ENCODE results near the gene PDE11A.

The PDE11A gene

DNA sequence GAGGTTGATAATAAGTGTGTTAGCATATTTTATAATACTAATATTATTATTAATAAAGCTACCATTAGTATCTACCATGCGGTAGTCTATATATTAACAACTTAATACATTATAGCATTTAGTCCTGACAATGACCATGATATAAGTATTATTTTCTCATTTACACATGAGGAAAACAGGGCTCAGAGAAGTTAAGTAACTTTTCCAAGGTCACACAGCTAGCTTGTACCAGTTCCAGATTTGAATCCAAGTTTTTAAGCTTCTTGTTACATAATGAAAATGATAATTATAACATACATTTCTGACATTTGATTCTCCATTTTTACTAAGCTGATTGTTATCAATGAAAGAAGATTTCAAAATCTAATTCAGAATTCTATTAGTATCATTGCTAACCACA, 369.4 kb downstream of the PDE11A start:
- peaks cover 53% of the 10 kb centered on the region for H3K27me3 ChIP-seq (ENCODE audit: insufficient read depth, low read length)
- H3K4me3 ChIP-seq (ENCODE audit: low read depth, low read length): no peak overlapping the region
- no peak overlapping the region for H2AFZ ChIP-seq (ENCODE audit: low read length, unreplicated experiment)

DNA sequence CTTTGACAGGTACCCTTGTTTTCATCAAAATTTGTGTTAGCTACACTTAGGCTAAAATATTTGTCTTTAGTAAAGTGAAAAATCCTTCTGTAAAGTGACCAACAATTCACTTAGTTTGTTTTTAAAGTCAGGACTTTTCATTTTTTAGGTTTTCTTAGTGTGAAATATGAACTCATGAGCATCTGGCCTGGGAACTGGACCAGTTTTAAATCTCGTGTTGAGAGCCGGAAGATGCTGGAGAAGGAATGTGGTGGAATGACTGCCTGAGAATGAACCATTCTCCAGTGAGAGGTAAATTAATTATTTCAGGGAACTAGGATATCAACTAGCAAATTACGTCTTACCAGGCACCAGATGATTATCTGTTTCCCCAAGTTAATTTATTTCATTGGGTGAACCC, 374.3 kb downstream of the PDE11A start:
- peaks cover 43% of the 10 kb centered on the region for H3K27me3 ChIP-seq (ENCODE audit: insufficient read depth, low read length)

More for the DNA sequence above, 369.4 kb downstream of the PDE11A start:
- Histone ChIP-seq H3K27ac (ENCODE audit: low read depth, low read length) (no peak overlapping the region), H3K79me2 (ENCODE audit: control insufficient read depth, insufficient read depth, low read length, unreplicated experiment) (no peaks in the 10 kb centered on the region), H3K36me3 (ENCODE audit: insufficient read depth, low read length) (no peaks in the 10 kb centered on the region), H3K4me1 (ENCODE audit: control insufficient read depth, insufficient read depth, low read length, unreplicated experiment) (no peaks in the 10 kb centered on the region)

DNA sequence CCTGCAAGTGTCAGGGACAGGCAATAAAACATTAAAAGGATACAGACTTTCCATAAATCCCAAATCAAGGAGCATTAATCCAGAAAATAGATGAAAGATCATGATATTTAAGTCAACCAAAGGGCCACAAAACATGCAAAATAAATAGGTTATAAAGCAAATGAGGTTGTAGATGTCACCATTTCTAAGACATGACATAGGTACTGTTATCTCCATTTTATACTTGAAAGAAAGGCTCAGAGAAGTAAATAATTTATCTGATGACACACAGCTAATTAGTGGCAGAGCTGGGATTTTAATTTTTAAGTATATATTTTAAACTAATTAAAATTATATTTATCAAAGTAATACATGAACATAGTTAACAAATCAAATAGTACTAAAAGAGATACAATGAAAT, 378.2 kb downstream of the PDE11A start:
- no peak overlapping the region for H3K4me3 ChIP-seq (ENCODE audit: low read depth, low read length)
- H3K4me1 ChIP-seq (ENCODE audit: control insufficient read depth, insufficient read depth, low read length, unreplicated experiment): no peaks in the 10 kb centered on the region
- H3K27ac ChIP-seq (ENCODE audit: low read depth, low read length): no peak overlapping the region
- H2AFZ ChIP-seq (ENCODE audit: low read length, unreplicated experiment): no peak overlapping the region
- peaks cover 39% of the 10 kb centered on the region for H3K27me3 ChIP-seq (ENCODE audit: insufficient read depth, low read length)
- no peaks in the 10 kb centered on the region for H3K36me3 ChIP-seq (ENCODE audit: insufficient read depth, low read length)
- no peaks in the 10 kb centered on the region for H3K79me2 ChIP-seq (ENCODE audit: control insufficient read depth, insufficient read depth, low read length, unreplicated experiment)

More for the DNA sequence above, 374.3 kb downstream of the PDE11A start:
- H3K4me3 ChIP-seq (ENCODE audit: low read depth, low read length): no peak overlapping the region
- H3K27ac ChIP-seq (ENCODE audit: low read depth, low read length): no peak overlapping the region
- H2AFZ ChIP-seq (ENCODE audit: low read length, unreplicated experiment): no peak overlapping the region
- H3K36me3 ChIP-seq (ENCODE audit: insufficient read depth, low read length): no peaks in the 10 kb centered on the region
- H3K4me1 ChIP-seq (ENCODE audit: control insufficient read depth, insufficient read depth, low read length, unreplicated experiment): no peaks in the 10 kb centered on the region
- no peaks in the 10 kb centered on the region for H3K79me2 ChIP-seq (ENCODE audit: control insufficient read depth, insufficient read depth, low read length, unreplicated experiment)

DNA sequence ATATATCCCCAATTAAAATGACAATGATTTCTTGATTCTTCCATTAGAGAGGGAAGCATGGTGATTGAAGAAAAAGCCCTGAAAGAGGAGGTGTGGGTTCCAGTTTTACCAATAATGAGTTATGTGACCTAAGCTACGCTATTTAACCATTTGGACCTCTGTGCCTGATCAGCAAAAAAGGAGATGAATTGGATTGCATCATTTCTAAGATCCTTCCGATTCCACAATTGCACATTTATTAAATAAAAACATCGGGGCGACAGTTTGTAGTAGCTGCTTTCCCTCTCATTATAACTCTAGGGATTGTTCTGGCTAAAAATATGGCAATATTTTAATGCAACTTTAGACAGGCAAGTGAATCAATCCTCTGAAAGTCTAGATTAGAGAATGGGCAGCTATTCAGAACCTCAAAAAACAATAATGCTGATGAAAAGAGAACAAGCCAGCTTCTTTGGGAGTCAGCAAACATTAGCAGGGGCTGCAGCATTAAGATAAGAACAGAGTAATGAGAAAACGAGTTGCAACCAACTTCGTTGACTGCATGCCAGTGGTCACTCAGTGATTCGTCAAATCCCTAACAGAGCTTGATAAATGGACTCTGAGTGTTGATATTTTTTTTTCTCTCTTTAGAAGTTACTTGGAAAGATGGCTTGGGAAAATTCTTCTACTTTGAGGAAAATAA, 378.8 kb downstream of the PDE11A start:
- H3K27me3 ChIP-seq (ENCODE audit: insufficient read depth, low read length): peaks cover 39% of the 10 kb centered on the region
- no peak overlapping the region for H3K4me3 ChIP-seq (ENCODE audit: low read depth, low read length)
- H3K36me3 ChIP-seq (ENCODE audit: insufficient read depth, low read length): no peaks in the 10 kb centered on the region
- H3K4me1 ChIP-seq (ENCODE audit: control insufficient read depth, insufficient read depth, low read length, unreplicated experiment): no peaks in the 10 kb centered on the region
- no peak overlapping the region for H3K27ac ChIP-seq (ENCODE audit: low read depth, low read length)
- no peak overlapping the region for H2AFZ ChIP-seq (ENCODE audit: low read length, unreplicated experiment)
- H3K79me2 ChIP-seq (ENCODE audit: control insufficient read depth, insufficient read depth, low read length, unreplicated experiment): no peaks in the 10 kb centered on the region

DNA sequence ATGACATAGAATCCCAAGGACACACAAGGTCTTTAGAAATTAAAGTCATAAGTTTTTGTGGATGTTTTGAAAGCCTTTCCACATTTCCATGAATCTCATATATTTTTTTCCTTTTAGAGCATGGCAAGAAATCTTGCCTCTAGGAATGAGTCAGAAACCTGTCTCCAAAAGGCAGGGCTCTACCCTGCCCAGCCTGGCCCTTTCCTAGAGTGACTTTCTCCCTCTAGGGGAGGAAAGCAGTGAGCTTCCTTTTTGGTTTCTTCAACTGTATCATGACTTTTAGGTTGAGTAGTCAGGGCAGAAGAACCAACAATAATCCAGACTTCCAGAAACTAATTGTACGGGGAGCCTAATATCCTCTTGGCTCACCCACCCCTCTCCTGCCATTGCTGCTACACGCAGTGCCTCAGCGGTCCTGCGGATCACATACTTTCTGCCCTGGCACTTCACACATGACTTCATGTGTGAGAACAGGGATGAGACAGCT, 379.8 kb downstream of the PDE11A start:
- H3K79me2 ChIP-seq (ENCODE audit: control insufficient read depth, insufficient read depth, low read length, unreplicated experiment): no peaks in the 10 kb centered on the region
- no peak overlapping the region for H2AFZ ChIP-seq (ENCODE audit: low read length, unreplicated experiment)
- peaks cover 36% of the 10 kb centered on the region for H3K27me3 ChIP-seq (ENCODE audit: insufficient read depth, low read length)
- H3K4me1 ChIP-seq (ENCODE audit: control insufficient read depth, insufficient read depth, low read length, unreplicated experiment): no peaks in the 10 kb centered on the region
- no peak overlapping the region for H3K27ac ChIP-seq (ENCODE audit: low read depth, low read length)
- H3K4me3 ChIP-seq (ENCODE audit: low read depth, low read length): no peak overlapping the region
- H3K36me3 ChIP-seq (ENCODE audit: insufficient read depth, low read length): no peaks in the 10 kb centered on the region

DNA sequence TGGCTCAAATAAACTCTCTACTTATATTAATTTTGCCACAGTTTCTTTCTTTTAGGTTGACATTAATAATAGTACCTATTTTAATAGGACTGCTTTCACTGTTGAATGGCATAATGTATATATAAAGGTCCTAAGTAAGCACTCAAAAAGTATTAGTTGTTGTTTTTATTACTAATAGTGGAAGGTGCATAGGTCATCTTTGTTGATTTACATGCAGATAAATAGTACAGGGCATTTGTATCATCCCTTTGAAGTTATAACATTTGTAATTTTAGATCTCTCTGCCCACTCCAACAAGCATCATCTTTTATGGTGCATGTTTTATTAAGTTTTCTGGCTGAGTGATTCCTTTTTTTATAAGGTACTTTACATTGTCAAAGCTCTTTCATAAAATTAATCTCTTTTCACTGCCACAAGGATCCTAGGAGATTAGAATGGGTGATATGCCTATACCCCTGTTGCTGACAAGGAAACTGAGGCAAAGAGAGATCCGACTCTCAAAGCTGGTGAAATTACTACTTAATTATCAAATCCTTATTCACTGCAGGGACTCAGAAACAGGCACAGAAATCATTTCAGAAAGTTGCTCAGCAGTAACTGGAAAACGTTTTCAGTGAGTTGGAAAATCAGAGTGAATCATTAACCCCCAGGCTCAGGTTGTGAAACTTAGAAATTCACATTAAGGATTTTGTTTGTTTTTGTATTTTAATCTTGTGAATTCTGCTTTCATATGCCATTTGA, 380.4 kb downstream of the PDE11A start:
- Histone ChIP-seq H2AFZ (ENCODE audit: low read length, unreplicated experiment) (no peak overlapping the region), H3K4me1 (ENCODE audit: control insufficient read depth, insufficient read depth, low read length, unreplicated experiment) (no peaks in the 10 kb centered on the region), H3K27ac (ENCODE audit: low read depth, low read length) (no peak overlapping the region), H3K4me3 (ENCODE audit: low read depth, low read length) (no peak overlapping the region), H3K79me2 (ENCODE audit: control insufficient read depth, insufficient read depth, low read length, unreplicated experiment) (no peaks in the 10 kb centered on the region), H3K36me3 (ENCODE audit: insufficient read depth, low read length) (no peaks in the 10 kb centered on the region), H3K27me3 (ENCODE audit: insufficient read depth, low read length) (peaks cover 30% of the 10 kb centered on the region)

DNA sequence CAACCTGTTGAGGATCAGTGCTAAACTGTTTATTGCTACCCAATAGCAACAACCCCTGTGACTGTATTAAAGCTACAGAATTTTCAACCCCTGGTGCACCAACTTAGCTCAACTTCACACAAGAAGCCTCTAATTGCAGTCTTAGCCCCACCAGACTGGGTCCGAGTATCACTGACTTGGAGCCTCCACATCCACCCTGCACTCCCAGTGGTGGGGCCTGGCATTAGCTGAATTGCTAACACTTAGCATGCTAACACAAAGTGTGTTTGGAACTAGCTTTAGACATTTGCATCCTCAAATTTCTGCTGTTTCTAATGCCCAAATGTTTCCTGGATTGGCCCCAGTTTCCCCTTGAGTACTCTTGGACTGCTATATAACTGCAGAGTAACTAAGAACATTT, 381.4 kb downstream of the PDE11A start:
- no peaks in the 10 kb centered on the region for H3K36me3 ChIP-seq (ENCODE audit: insufficient read depth, low read length)
- H3K27ac ChIP-seq (ENCODE audit: low read depth, low read length): no peak overlapping the region
- H3K27me3 ChIP-seq (ENCODE audit: insufficient read depth, low read length): peaks cover 21% of the 10 kb centered on the region
- no peak overlapping the region for H3K4me3 ChIP-seq (ENCODE audit: low read depth, low read length)
- H2AFZ ChIP-seq (ENCODE audit: low read length, unreplicated experiment): no peak overlapping the region
- no peaks in the 10 kb centered on the region for H3K79me2 ChIP-seq (ENCODE audit: control insufficient read depth, insufficient read depth, low read length, unreplicated experiment)
- no peaks in the 10 kb centered on the region for H3K4me1 ChIP-seq (ENCODE audit: control insufficient read depth, insufficient read depth, low read length, unreplicated experiment)

DNA sequence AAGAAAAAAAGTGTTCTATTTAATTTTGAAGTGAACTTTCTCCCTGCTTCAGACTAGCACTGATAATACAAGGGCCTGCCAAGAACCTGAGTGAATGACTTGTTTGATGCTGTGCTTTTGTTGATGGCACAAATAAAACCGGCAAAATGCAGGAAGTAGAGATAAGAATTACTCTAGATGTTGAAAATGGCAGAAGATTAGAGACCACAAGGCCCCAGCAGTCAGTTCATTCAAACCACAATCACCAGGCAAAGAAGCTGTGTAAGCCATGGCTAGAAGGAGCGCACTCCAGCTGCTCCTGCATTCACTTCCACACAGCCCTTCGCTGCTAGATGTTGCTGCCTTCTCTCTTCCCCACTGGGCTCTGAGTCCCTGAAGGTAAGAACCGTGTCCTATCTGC, 383.0 kb downstream of the PDE11A start:
- Histone ChIP-seq H3K4me3 (ENCODE audit: low read depth, low read length) (no peak overlapping the region), H2AFZ (ENCODE audit: low read length, unreplicated experiment) (no peak overlapping the region), H3K27me3 (ENCODE audit: insufficient read depth, low read length) (peaks cover 16% of the 10 kb centered on the region), H3K4me1 (ENCODE audit: control insufficient read depth, insufficient read depth, low read length, unreplicated experiment) (no peaks in the 10 kb centered on the region), H3K79me2 (ENCODE audit: control insufficient read depth, insufficient read depth, low read length, unreplicated experiment) (no peaks in the 10 kb centered on the region), H3K36me3 (ENCODE audit: insufficient read depth, low read length) (no peaks in the 10 kb centered on the region), H3K27ac (ENCODE audit: low read depth, low read length) (no peak overlapping the region)

DNA sequence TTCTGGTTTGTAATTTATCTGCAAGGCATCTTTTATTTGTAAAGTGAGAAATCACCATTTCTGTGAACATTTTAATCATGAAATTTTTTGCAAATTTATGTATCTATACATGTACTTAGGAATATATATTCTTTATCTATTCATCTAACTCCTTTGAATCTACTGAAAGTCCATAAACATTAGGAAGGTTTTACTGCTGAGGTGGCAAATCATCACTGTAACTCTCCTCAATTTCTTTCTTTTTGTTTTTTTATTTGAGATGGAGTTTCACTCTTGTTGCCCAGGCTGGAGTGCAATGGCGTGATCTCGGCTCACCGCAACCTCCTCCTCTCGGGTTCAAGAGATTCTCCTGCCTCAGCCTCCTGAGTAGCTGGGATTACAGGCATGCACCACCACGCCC, 383.7 kb downstream of the PDE11A start:
- Histone ChIP-seq H3K4me1 (ENCODE audit: control insufficient read depth, insufficient read depth, low read length, unreplicated experiment) (no peaks in the 10 kb centered on the region), H3K79me2 (ENCODE audit: control insufficient read depth, insufficient read depth, low read length, unreplicated experiment) (no peaks in the 10 kb centered on the region), H2AFZ (ENCODE audit: low read length, unreplicated experiment) (no peak overlapping the region), H3K4me3 (ENCODE audit: low read depth, low read length) (no peak overlapping the region), H3K36me3 (ENCODE audit: insufficient read depth, low read length) (no peaks in the 10 kb centered on the region), H3K27me3 (ENCODE audit: insufficient read depth, low read length) (peaks cover 11% of the 10 kb centered on the region), H3K27ac (ENCODE audit: low read depth, low read length) (no peak overlapping the region)

DNA sequence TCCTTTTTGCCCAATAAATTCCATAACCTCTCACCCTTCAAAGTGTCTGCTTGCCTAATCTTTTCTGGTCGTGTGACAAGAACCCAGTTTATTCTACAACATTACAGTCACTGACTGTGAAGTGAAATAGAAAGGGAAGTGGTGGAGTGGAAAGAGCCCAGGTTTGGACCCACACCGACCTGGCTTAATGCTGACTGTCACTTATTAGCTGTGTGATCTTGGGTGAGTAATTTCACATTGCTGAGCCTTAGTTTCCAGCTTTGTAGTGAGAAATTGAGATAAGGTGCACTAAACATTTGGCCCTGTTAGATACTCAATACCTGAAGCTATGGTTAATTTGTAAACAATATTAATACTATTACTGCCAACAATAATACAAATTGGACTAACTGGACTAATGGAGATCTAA, 388.9 kb downstream of the PDE11A start:
- no peak overlapping the region for H2AFZ ChIP-seq (ENCODE audit: low read length, unreplicated experiment)
- peaks cover 8% of the 10 kb centered on the region for H3K27me3 ChIP-seq (ENCODE audit: insufficient read depth, low read length)
- no peak overlapping the region for H3K27ac ChIP-seq (ENCODE audit: low read depth, low read length)

More for the DNA sequence above, 388.9 kb downstream of the PDE11A start:
- no peaks in the 10 kb centered on the region for H3K79me2 ChIP-seq (ENCODE audit: control insufficient read depth, insufficient read depth, low read length, unreplicated experiment)
- H3K4me3 ChIP-seq (ENCODE audit: low read depth, low read length): no peak overlapping the region
- H3K4me1 ChIP-seq (ENCODE audit: control insufficient read depth, insufficient read depth, low read length, unreplicated experiment): no peaks in the 10 kb centered on the region
- H3K36me3 ChIP-seq (ENCODE audit: insufficient read depth, low read length): no peaks in the 10 kb centered on the region

All from ACC112 (cell line).